NCI-H1105 treated with DMSO at 0.1 percent for 48 hours (cell line): ENCODE results near the gene PGLYRP3.

ENCODE experiments used
- DNase-seq: peaks from one replicate; lab custom pipeline; 2025; lab: John Stamatoyannopoulos, UW

The PGLYRP3 gene, protein sequence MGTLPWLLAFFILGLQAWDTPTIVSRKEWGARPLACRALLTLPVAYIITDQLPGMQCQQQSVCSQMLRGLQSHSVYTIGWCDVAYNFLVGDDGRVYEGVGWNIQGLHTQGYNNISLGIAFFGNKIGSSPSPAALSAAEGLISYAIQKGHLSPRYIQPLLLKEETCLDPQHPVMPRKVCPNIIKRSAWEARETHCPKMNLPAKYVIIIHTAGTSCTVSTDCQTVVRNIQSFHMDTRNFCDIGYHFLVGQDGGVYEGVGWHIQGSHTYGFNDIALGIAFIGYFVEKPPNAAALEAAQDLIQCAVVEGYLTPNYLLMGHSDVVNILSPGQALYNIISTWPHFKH

GRCh38 chr1:153312570-153313186, at the start of gene PGLYRP3:
Gene PGLYRP3, minus strand, starts transcription at chr1:153312952. Its CDS starts 2,287 bp downstream, at chr1:153310665.
- no peak for DNase-seq

DNA sequence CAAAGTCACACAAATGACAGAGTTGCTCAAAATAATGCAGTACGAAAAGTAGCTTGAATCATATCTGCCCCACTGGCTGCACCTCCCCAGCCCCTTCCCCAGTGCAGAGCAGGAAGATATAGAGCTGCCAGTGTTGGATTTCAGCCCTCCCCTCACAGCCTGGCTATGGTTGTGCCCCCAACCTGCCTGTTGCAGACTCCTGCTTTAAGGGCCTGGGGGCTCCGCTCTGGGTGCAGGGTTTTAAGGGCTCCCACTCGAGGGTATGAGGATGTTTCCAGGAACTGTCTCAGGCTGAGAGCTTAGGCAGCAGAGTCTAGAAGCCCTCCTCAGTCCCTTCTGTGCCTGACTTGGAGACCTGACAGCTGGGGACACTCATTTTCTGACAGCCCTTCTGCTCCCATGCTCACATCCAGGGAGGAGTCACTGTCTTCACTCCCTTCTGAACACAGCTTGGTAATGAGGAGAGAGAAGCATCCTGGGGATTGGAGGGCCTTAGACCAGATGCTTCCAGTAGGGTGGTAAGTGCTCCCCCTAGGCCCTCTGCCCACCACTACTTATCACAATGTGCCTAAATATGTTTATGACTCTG, 49.5 kb upstream of the PGLYRP3 start:
- DNase-seq, result no peak

DNA sequence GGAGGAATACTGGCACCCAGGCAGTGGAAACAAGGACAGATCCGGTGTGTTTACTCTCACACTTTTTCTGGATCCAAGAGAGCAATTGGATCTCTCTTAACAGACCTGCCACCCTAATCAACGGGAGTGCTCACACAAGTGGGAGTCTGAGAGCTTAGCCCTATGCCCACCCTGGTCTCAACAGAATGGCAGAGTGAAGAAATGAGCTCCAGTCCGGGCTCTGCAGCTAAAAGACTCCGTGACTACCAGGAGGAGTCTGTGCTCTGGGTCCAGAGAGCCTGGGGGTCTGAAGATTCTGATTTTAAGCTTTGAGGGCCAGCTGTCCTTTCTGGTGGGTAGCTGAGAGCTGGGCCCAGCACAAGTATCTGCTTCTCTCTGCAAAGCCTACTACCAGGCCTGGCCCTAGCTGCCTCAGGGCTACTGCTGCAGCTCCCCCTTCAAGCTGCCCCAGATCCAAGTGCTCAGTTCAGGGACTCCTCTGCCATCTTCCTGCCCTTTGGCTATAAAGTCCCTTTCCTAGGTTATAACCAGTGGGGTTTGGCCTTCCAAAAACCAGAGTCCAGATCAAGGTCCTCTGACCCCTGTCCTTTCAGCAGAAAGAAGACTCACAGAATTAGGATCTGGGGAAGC, 48.8 kb upstream of the PGLYRP3 start:
- no peak for DNase-seq

GRCh38 chr1:153360592-153361479, 48.1 kb upstream of the PGLYRP3 start:
- no peak for DNase-seq

DNA sequence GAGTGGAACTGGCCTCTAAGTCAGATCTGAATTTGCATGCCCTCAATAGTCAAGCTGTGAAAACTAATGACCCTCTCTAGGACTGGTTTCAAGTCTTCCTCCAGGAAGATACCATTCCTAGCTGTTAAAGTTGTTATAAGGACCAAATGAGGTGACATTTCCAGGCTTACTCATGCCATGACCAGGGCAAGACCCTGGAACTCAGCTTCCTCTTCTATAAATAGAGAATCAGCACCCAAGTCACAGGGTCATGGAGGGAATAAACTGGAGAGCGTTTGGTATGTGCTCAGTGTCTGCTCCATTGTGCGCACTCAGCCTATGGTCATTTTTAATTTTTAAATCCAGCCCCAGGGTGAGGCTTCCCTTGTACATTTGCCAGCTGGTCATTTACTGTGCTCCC, 47.4 kb upstream of the PGLYRP3 start:
- no peak for DNase-seq

DNA sequence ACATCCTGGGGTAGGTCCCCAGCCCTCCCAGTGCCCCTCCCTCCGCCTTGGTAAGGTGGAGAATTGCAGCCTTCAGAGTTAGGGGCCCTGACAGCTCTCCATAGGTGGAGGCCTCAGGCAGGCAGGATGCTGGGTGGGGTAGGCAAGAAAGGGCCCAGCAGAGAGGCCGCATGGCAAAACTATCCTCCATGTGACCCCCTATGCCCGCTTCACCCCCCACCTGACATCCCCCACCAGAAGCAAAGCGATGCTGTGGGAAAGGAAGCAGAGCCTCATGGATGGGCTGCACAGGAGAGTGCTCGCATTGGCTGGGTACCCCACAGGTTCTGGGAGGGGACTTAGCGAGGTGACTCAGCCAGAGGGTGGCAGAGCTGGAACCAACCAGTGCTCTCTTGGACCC, 46.5 kb upstream of the PGLYRP3 start:
- no peak for DNase-seq

- no peak for DNase-seq
Observed at GRCh38 chr1:153358691-153358975, 45.9 kb upstream of the PGLYRP3 start.

DNA sequence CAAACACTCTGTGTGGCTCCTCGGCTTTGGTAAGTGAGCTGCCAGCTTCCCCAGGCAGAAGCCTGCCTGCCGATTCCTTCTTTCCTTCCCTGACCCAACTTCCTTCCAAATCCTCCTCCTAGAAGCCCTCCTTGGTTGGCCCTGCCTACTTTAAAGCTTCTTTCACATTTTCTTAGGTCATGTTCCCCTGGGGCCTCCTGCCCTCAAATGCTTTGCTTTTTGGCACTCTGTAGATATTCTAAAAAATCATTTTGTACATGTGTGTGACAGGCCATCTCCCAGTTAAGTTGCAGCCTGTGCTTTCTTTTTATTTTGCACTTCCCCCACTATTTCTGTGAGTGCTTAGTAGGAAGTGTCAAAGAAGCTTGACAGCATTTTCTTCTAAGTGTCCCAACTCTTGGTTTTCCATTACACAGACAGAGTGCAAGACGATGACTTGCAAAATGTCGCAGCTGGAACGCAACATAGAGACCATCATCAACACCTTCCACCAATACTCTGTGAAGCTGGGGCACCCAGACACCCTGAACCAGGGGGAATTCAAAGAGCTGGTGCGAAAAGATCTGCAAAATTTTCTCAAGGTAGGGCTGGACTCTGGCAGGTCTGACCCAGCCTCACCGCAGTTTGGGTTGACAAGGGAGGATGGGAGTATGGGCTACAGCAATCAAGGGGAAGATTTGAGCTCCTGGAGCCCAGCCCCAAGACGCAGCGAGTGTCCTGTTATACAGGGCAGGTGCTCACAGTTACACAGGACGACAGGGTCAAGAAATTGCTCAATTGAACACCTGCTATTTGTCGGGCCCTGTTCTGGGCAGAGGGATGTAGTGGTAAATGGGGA, 45.3 kb upstream of the PGLYRP3 start, which contains the start of gene S100A9:
Gene S100A9, plus strand, starts transcription at position 2 of the 838 bp plus-strand sequence. Its CDS starts 430 bp downstream, at position 432.
- DNase-seq, result no peak

- DNase-seq, result no peak
Observed at GRCh38 chr1:153357076-153357852, 44.5 kb upstream of the PGLYRP3 start.

DNA sequence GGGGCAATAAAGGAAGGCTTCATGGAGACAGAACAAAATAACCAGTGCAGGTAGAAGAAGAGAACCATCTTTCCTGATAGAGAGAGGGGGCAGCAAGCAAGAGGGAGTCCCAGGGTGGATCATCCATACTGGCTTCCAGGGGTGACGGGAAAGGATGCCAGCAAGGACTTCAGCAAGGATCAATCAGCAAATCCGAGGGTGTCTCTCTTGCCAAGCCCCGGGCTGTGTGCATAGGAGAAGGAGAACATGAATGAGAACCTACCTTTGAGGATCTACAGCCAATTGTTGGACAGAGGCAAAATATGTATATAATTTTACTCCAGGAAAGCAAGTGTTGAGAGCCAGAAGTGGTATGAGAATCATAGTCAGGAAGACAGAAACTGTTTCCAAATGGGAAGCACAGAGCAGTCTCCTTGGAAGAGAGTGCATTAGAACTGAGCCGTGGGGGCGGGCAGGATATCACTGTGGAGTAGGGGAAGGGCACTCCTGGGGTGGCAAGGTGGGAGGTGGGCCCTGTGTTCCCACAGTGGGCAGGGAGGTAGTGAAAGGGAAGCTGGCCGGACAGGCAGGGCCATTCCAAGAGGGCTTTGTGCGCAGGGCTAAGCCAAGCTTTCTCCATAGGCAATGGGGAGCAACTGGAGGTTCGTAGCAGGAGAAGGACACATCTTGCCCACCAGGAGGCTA, 43.8 kb upstream of the PGLYRP3 start:
- no peak for DNase-seq

DNA sequence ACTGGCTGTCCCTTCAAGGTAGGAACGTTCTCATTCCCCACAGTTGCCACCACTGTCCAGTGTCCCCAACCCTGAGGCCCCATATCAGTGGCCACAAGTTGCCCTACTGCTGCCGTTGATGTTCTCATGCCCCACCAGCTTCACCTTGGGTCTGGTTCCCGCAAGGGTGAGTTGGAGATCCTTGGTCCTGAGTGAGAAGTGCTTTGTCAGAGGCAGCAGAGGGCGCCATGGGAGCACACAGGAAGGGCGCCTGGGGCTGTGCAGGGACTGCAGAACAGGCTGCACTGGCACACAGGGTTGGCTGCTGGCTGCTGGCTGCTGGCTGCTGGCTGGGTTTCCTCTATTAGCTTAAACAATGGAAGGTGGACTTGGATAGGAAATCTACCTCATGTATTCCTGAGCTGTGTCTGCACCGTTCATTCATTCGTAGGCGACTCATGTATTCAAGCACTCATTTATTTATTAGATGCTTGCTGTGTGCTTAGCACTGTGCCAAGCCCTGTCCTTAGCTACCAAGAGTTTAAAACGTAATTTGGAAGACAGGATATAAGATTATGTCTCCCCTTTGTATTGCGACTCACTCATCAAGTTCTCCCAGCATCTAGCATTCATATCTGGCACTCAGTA, 42.8 kb upstream of the PGLYRP3 start:
- peak; percentile 54 for DNase-seq

GRCh38 chr1:153354515-153355193, 41.9 kb upstream of the PGLYRP3 start:
- no peak for DNase-seq

DNA sequence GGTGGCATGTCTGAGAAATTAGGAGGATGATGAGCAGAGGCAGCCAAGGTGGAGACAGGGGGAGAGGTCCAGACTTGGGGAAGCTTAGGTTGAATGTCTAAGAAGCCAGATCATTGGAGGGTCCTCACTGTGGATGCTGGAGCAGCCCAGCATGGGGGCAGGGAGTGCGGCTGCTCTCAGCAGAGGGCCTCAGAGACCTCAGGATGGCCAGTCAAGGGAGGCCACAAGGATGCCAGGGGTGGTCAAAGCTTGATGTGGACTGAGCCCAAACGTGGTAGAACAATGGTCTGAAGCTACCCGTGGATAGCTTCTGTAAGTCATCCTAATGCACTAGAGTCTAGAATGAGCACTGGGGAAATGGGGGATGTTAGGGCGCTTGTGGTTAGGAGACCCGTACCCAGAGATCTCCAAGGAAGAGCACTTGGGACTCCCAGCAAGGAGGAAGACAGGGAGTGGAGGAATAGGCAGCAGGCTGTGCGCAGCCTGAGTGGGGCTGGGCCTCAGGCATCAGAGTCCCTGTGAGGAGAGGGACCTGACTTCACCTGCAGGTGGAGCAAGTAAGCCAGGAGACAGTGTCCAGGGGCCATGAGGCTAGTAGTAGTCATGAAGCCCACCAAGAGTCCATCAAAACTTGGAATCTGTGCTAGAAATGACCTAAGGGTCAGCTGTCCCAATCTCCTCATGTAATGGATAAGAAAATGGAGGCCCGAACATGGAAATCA, 40.6 kb upstream of the PGLYRP3 start:
- DNase-seq, result no peak

GRCh38 chr1:153352523-153352922, 39.8 kb upstream of the PGLYRP3 start:
- peak; percentile 81 for DNase-seq

DNA sequence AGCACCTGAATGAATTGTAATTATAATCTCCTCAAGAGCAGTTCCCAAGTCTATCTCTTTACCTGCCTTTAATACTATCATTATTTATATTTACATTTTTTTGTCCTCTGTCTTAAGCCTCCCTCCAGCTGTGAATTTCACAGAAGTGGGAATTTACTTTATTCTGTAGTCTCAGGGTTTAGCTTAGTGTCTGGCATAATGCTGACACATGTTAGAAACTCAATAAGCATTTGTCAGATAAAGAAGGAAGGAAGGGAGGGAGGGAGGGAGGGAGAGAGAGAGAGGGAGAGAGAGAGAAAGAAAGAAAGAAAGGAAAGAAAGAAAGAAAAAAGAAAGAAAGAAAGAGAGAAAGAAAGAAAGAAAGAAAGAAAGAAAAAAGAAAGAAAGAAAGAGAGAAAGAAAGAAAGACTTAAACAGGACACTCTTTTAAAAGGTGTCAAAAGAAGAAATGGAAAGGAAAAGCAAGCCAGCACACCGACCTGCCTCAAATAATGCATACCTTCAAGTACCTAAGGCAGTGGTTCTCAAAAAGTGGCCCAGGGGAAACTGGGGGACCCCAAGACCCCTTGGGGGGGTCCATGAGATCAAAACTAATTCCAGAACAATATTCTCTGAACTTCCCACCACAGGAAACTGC, 37.7 kb upstream of the PGLYRP3 start:
- no peak for DNase-seq

DNA sequence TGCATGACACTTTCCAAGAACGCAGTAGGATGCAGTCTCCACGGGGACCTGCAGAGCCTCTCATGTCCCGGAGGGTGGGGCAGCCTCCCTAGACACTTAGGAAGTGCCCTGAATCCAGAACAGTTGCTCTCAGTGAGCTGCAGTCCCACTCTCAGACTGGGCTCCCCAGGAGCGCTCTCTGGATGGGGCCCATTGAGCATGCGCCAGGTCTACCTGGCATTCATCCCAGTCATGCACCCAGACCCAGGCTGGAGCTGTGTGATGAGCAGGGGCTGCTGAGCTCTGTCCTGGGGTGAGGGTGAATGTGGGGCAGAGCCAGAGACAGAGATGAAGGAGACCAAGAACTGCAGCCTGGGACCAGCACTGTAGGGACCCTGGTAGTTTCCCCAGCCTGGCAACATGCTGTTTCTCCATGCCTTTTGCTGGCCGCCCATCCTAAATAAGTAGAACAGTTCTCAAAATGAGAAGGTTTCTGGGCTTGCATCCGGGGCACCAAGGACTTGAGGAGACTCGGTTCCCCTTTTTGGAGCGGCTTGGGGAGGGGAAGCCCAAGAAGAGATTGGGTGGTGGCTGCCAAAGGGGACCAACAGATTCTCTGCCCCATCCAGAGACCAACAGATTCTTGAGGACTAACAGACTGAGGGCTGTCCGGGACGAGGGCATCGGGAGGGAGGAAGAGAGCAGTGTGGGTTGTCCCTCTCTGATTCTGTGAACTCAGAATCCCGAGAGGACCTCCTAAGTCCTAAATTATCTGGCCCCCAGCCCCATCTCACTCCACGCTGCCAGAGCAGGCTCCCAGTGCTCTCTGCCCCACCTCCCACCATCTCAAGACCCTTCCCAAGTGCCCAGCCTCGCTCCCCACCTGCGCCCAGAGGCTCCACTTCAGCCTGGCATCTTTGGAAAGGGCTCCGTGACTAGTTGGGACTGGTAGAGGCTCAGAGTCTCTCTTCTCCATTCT, 36.9 kb upstream of the PGLYRP3 start:
- DNase-seq, result no peak
